ENCODE results near the gene IL17D.
"Not testable (repeated sequence)": the region's sequence is repeated elsewhere in the genome, so short reads cannot be mapped to it uniquely, and the experiment has no call there.

- TF ChIP-seq CTCF, POLR2A (IDR thresholded peaks at IDR 0.05): not testable (repeated sequence)
These were observed 40.4 kb downstream of the IL17D start for GRCh38 chr13:20743830-20744404.
